ENCODE data around the gene OXA1L. TPM values are rescaled to one million over a fixed set of nuclear protein-coding genes. Genes with fewer than 3 reads are reported as not detected.
"Not testable (repeated sequence)": the region's sequence is repeated elsewhere in the genome, so short reads cannot be mapped to it uniquely, and the experiment has no call there.

OXA1L gene
- total RNA-seq, 4 donors from 2014 or later: 63.5 to 74.9 (median 71.3) TPM

DNA sequence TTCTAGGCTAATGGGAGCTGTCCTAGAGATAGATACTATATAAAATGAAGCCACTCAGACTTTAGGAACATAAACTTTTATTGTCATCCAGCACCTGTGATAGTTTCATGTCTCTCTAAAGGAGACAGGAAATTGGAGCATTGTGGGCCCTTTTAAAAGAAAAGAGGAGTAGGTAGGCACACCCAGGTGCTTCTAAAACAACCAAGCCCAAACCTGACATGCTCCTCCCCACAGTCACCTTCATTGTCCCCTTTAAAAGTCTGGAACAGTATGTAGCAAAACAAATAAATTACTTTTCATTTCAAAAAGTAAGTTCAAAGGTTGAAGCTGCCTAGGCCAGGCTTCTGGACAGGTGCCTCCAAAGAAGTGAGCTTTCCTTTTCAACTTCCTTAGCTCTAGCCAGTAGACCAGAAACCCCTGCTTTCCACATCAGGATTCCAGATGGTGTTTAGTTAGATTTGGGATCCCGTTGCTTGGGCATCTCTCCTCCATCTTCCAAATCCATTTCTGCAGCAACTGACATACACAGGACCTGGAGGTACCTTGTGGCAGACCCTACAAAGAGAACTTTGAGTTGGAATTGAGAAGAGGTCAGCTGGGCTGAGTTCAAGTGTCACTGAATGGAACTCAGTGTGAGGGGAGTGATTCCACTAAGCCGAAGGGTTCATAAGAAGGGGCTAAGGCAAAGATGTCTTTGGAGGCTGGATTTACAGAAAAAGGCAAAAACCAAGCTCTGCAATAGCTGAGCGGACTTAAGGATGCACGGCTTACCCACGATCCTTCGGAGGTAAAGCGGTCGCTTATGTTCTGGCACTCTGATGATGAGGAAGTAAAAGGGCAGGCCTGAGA, 6.9 kb downstream of the OXA1L start:
- no peak for TF ChIP-seq POLR2AphosphoS5 (IDR thresholded peaks at IDR 0.05)
- TF ChIP-seq POLR2A (IDR thresholded peaks at IDR 0.05; ENCODE audit: low read depth): no peak
- no peak for TF ChIP-seq EP300 (IDR thresholded peaks at IDR 0.05)
- TF ChIP-seq, protein P1, sequence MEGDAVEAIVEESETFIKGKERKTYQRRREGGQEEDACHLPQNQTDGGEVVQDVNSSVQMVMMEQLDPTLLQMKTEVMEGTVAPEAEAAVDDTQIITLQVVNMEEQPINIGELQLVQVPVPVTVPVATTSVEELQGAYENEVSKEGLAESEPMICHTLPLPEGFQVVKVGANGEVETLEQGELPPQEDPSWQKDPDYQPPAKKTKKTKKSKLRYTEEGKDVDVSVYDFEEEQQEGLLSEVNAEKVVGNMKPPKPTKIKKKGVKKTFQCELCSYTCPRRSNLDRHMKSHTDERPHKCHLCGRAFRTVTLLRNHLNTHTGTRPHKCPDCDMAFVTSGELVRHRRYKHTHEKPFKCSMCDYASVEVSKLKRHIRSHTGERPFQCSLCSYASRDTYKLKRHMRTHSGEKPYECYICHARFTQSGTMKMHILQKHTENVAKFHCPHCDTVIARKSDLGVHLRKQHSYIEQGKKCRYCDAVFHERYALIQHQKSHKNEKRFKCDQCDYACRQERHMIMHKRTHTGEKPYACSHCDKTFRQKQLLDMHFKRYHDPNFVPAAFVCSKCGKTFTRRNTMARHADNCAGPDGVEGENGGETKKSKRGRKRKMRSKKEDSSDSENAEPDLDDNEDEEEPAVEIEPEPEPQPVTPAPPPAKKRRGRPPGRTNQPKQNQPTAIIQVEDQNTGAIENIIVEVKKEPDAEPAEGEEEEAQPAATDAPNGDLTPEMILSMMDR (IDR thresholded peaks at IDR 0.05): no peak
- no peaks in the 10 kb centered on the region for H3K9me3 ChIP-seq
- no peak overlapping the region for H3K4me3 ChIP-seq
- intact Hi-C loops (cut with DNase I): no loop called here
- no peak for DNase-seq (ENCODE audit: extremely low spot score)
- H3K36me3 ChIP-seq: peaks cover 32 to 62% (median 54%) of the 10 kb centered on the region in 4 donors
- H3K27ac ChIP-seq (replicated peaks in 1 of 4): no peak overlapping the region
- 92% methylated on average over 8 of the region's 8 CpGs for WGBS
- H3K27me3 ChIP-seq: no peaks in the 10 kb centered on the region
- peaks cover 0 to 9% (median 5%) of the 10 kb centered on the region in 4 donors for H3K4me1 ChIP-seq

DNA sequence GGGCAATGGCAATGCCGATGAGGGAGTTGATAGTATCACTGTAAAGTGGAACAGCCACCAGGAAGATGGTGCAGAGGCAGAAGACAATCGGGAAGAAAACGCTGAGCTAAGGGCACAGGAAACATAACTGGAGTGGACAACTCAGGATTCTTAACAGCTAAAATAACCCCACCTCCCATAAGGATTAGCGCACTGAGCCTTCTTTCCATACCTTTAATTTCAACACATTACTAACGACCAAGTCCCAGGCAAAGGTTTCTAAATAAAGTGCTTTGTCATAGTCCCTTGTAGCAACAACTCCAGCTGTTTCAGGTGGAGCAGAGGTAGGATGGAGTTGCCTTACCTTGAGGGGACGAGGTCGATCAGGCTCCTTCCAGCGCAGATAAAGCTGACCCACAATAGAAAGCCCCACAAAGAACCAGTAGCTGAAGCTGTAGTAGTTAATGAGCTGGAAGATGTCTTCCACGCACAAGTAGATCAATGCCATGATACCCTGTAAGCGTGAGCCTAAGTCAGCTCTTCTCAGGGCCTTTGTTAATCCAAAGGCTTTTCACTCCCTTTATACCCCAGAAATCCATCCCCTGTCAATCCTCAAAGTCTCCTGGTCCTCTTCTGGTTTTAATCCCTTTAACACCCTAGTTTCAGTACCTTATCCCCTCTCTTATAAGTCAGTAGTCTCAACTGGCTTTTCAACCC, 7.7 kb downstream of the OXA1L start:
- TF ChIP-seq POLR2AphosphoS5 (IDR thresholded peaks at IDR 0.05): no peak
- TF ChIP-seq, protein P1 (IDR thresholded peaks at IDR 0.05): no peak
- no peak for TF ChIP-seq EP300 (IDR thresholded peaks at IDR 0.05)
- TF ChIP-seq POLR2A (IDR thresholded peaks at IDR 0.05; ENCODE audit: low read depth): no peak
- Histone ChIP-seq H3K27ac (replicated peaks in 1 of 4) (no peak overlapping the region), H3K4me1 (peaks cover 0 to 2% (median 0%) of the 10 kb centered on the region in 4 donors), H3K27me3 (no peaks in the 10 kb centered on the region), H3K9me3 (no peaks in the 10 kb centered on the region), H3K4me3 (no peak overlapping the region), H3K36me3 (peaks cover 32 to 54% (median 47%) of the 10 kb centered on the region in 4 donors)
- DNase-seq (ENCODE audit: extremely low spot score): no peak
- intact Hi-C loops (cut with DNase I): no loop called here
- 91% methylated on average over 10 of the region's 10 CpGs for WGBS

DNA sequence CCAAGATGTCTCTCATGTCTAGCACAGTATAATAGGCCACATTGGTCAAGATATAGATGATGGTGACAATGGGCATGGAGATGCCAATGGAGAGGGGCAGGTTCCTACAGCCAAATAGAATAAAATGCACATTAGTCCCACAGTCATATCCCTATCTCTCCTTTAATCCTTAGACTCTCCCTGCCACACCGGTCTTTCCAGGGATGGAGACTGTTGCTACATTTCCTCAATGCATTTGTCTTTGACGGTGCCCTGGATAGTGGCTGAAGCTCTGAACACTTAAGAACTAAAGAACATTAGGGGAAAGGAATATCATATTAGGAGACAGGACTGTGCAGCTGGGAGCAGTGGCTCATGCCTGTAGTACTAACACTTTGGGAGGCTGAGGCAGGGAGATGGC, 9.7 kb downstream of the OXA1L start:
- no peaks in the 10 kb centered on the region for H3K9me3 ChIP-seq
- no peak for DNase-seq (ENCODE audit: extremely low spot score)
- intact Hi-C loops (cut with DNase I): no loop called here
- H3K27ac ChIP-seq (replicated peaks in 1 of 4): no peak overlapping the region
- TF ChIP-seq EP300 (IDR thresholded peaks at IDR 0.05) (no peak), POLR2A (IDR thresholded peaks at IDR 0.05; ENCODE audit: low read depth) (no peak), POLR2AphosphoS5 (IDR thresholded peaks at IDR 0.05) (no peak)
- TF ChIP-seq, protein P1 (IDR thresholded peaks at IDR 0.05): no peak
- no peaks in the 10 kb centered on the region for H3K27me3 ChIP-seq
- H3K36me3 ChIP-seq: peaks cover 13 to 33% (median 27%) of the 10 kb centered on the region in 4 donors
- H3K4me1 ChIP-seq: no peaks in the 10 kb centered on the region
- WGBS: 98% methylated on average over 2 of the region's 2 CpGs
- H3K4me3 ChIP-seq: no peak overlapping the region

DNA sequence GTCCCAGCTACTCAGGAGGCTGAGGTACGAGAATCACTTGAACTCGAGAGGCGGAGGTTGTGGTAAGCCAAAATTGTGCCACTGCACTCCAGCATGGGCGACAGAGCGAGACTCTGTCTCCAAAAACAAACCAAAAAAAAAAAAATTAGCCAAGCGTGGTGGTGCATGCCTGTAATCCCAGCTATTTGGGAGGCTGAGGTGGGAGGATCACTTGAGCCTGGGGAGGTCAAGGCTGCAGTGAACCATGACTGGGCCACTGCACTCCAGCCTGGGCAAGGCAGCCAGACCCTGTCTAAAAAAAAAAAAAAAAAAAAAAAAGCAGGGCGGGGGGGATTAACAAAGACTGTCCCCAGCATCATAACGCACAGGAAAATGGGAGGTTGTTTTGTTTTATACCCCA, 10.4 kb downstream of the OXA1L start:
- peaks cover 7 to 27% (median 20%) of the 10 kb centered on the region in 4 donors for H3K36me3 ChIP-seq
- H3K4me1 ChIP-seq; H3K27ac ChIP-seq (replicated peaks in 1 of 4); intact Hi-C loops (cut with DNase I); DNase-seq (ENCODE audit: extremely low spot score); H3K9me3 ChIP-seq; H3K4me3 ChIP-seq; H3K27me3 ChIP-seq: not testable (repeated sequence)
- WGBS: 95% methylated on average over 8 of the region's 8 CpGs

DNA sequence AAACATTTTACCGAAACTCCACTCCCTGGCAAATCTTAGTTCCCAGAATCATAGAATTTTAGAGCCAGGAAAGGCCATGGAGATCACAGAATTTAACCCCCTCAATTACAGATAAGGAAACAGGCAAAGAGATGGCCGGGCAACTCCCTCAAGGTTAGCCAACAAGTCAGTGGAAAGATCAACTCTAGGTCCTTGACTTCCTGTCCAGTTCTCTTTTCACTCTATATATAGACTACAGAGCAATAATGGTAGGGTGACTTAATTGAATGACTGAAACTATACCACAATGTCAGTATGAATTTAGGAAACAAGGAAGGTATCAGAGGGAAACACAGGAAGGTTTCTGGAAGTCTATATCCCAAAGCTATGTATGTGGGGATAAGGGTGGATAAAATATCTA, 11.6 kb downstream of the OXA1L start:
- H3K27me3 ChIP-seq: no peaks in the 10 kb centered on the region
- no peaks in the 10 kb centered on the region for H3K4me1 ChIP-seq
- 89% methylated on average over 2 of the region's 2 CpGs for WGBS
- DNase-seq (ENCODE audit: extremely low spot score): no peak
- peaks cover 3 to 16% (median 13%) of the 10 kb centered on the region in 4 donors for H3K36me3 ChIP-seq
- no peak overlapping the region for H3K4me3 ChIP-seq
- TF ChIP-seq, protein P1 (IDR thresholded peaks at IDR 0.05): no peak
- TF ChIP-seq EP300 (IDR thresholded peaks at IDR 0.05) (no peak), POLR2A (IDR thresholded peaks at IDR 0.05; ENCODE audit: low read depth) (no peak), POLR2AphosphoS5 (IDR thresholded peaks at IDR 0.05) (no peak)
- no peaks in the 10 kb centered on the region for H3K9me3 ChIP-seq
- no peak overlapping the region for H3K27ac ChIP-seq (replicated peaks in 1 of 4)
- intact Hi-C loops (cut with DNase I): no loop called here
